GM21737 (cell line): ENCODE data around the gene NUMBL.
"Not testable (repeated sequence)": the region's sequence is repeated elsewhere in the genome, so short reads cannot be mapped to it uniquely, and the experiment has no call there.

Experiments used
- ATAC-seq: cut with Tn5 transposase; IDR thresholded peaks from one replicate; pipeline ENCODE4 v1.9.1; 2021; ENCODE audit warnings: mild to moderate bottlenecking, moderate library complexity; ENCODE audit not compliant: unreplicated experiment

Gene NUMBL

GRCh38 chr19:40667602-40668001 lies 22.8 kb downstream of the NUMBL start:
- no peak for ATAC-seq

- ATAC-seq = no peak
These were observed 23.5 kb downstream of the NUMBL start for GRCh38 chr19:40666803-40667438.

- ATAC-seq = no peak
These were observed 26.5 kb downstream of the NUMBL start for GRCh38 chr19:40663695-40664692.

- ATAC-seq = peak; percentile 67
These were observed 27.3 kb downstream of the NUMBL start for GRCh38 chr19:40662925-40663694.

- ATAC-seq = no peak
These were observed 28.8 kb downstream of the NUMBL start for GRCh38 chr19:40661616-40662015.

- ATAC-seq = no peak
These were observed 30.9 kb downstream of the NUMBL start for GRCh38 chr19:40659566-40659965.

- ATAC-seq = no peak
These were observed 31.3 kb downstream of the NUMBL start for GRCh38 chr19:40659116-40659515.

- no peak for ATAC-seq
These were observed 32.4 kb downstream of the NUMBL start for GRCh38 chr19:40658031-40658430.

GRCh38 chr19:40655684-40656083 lies 34.8 kb downstream of the NUMBL start:
- not testable (repeated sequence) for ATAC-seq

GRCh38 chr19:40652303-40652702 lies 38.1 kb downstream of the NUMBL start:
- ATAC-seq = not testable (repeated sequence)

GRCh38 chr19:40650749-40651305 lies 39.6 kb downstream of the NUMBL start:
- ATAC-seq = no peak

- not testable (repeated sequence) for ATAC-seq
These were observed 40.4 kb downstream of the NUMBL start for GRCh38 chr19:40649903-40650675.

- ATAC-seq = no peak
These were observed 43.7 kb downstream of the NUMBL start for GRCh38 chr19:40646743-40647254.

GRCh38 chr19:40642757-40643305 lies 47.6 kb downstream of the NUMBL start:
- no peak for ATAC-seq

- no peak for ATAC-seq
These were observed 48.3 kb downstream of the NUMBL start for GRCh38 chr19:40642051-40642706.

GRCh38 chr19:40641281-40641680 lies 49.2 kb downstream of the NUMBL start:
- no peak for ATAC-seq

GRCh38 chr19:40640744-40641143 lies 49.7 kb downstream of the NUMBL start:
- no peak for ATAC-seq

- ATAC-seq = no peak
These were observed 50.8 kb downstream of the NUMBL start for GRCh38 chr19:40639638-40639982.

- no peak for ATAC-seq
These were observed 52.1 kb downstream of the NUMBL start for GRCh38 chr19:40638327-40638726.
